HCT116 (cell line): ENCODE results near the gene TERT. TPM values are rescaled to one million over a fixed set of nuclear protein-coding genes. Genes with fewer than 3 reads are reported as not detected.

Experiments used
- ATAC-seq: fragments of 200-7000 bp; cut with Tn5 transposase; 2 replicates; pipeline ENCODE4 v1.9.1; 2020; ENCODE audit warnings: mild to moderate bottlenecking, moderate library complexity
- BruUV-seq: library from RNA; stranded (reverse); fragments of 400-500 nt; replicated peaks from 2 replicates; lab custom pipeline; 2021; lab: Mats Ljungman, UMichigan
- CTCF ChIA-PET: fragments of 300-600 bp; sonication (Branson Sonifier 250); formaldehyde crosslinking; loops from one replicate; lab custom pipeline; 2021; ENCODE audit warnings: antibody characterized with exemption; lab: Charles Lee
- POLR2A ChIA-PET: fragments of 300-600, 350-600 bp; sonication (Branson Sonifier 250); formaldehyde crosslinking; loops from one replicate; lab custom pipeline; 2021; ENCODE audit warnings: antibody characterized with exemption; lab: Charles Lee
- RAD21 ChIA-PET, 2 experiments: fragments of 300-600 bp; sonication (Branson Sonifier 250); formaldehyde crosslinking; loops; one replicate each; lab custom pipeline; 2023; ENCODE audit warnings: low total read pairs in 2 of 2; ENCODE audit not compliant: uncharacterized antibody in 2 of 2, unreplicated experiment in 2 of 2, low non-redundant PET in 1 of 2; lab: Charles Lee
- DNase-seq: peaks from one replicate; pipeline ENCODE4 v3.0.0-alpha.2; 2010; ENCODE audit warnings: low read depth, low spot score
- H2AFZ ChIP-seq: fragments of 200-600 bp; shearing (Covaris generic), sonication (generic); 2 replicates; pipeline ENCODE4 v1.6.1; 2017; ENCODE audit warnings: low read depth, mixed run types, mixed read lengths, antibody characterized with exemption, low read length; ENCODE audit not compliant: poor library complexity, severe bottlenecking
- H3K27ac ChIP-seq: 2 replicates; pipeline ENCODE4 v1.5.1; 2012; ENCODE audit warnings: low read depth, low read length
- H3K27me3 ChIP-seq: fragments of 200-600 bp; sonication (generic); 2 replicates; pipeline ENCODE4 v1.6.1; 2016; ENCODE audit warnings: mixed run types, low read length, mixed read lengths; ENCODE audit not compliant: insufficient read depth
- H3K36me3 ChIP-seq, 2 experiments: fragments of 200-500 bp in 1 of 2; fragments of 200-600 bp in 1 of 2; sonication (Bioruptor generic) in 1 of 2; sonication (generic) in 1 of 2; 2 replicates each; pipeline versions ENCODE4 v1.5.1 to v1.6.1; 2014 to 2016; ENCODE audit warnings: low read length in 2 of 2, inconsistent platforms in 1 of 2, mixed read lengths in 1 of 2, mixed run types in 1 of 2; ENCODE audit not compliant: insufficient read depth in 2 of 2, control insufficient read depth in 1 of 2
- H3K4me1 ChIP-seq, 2 experiments: fragments of 200-600 bp in 1 of 2; sonication (generic) in 1 of 2; 2 replicates each; pipeline versions ENCODE4 v1.5.1 to v1.6.1; 2012 to 2017; ENCODE audit warnings: low read length in 2 of 2, inconsistent platforms in 1 of 2, mild to moderate bottlenecking in 1 of 2, mixed read lengths in 1 of 2, mixed run types in 1 of 2, moderate library complexity in 1 of 2; ENCODE audit not compliant: insufficient read depth in 2 of 2, control insufficient read depth in 1 of 2
- H3K4me2 ChIP-seq: fragments of 200-600 bp; sonication (generic); 2 replicates; pipeline ENCODE4 v1.6.1; 2017; ENCODE audit warnings: mixed run types, low read length, mixed read lengths
- H3K4me3 ChIP-seq, 2 experiments: fragments of 200-600 bp in 1 of 2; sonication (generic) in 1 of 2; replicated peaks in 1 of 2; 2 replicates each; pipeline ENCODE4 v1.5.1; 2011 to 2016; ENCODE audit warnings: low read length in 2 of 2, control low read depth in 1 of 2, low read depth in 1 of 2, mild to moderate bottlenecking in 1 of 2, mixed read lengths in 1 of 2, mixed run types in 1 of 2
- H3K79me2 ChIP-seq: fragments of 200-600 bp; sonication (generic); 2 replicates; pipeline ENCODE4 v1.6.1; 2017; ENCODE audit warnings: mild to moderate bottlenecking, mixed run types, low read length, moderate library complexity, mixed read lengths; ENCODE audit not compliant: insufficient read depth
- H3K9ac ChIP-seq: fragments of 200-600 bp; sonication (generic); 2 replicates; pipeline ENCODE4 v1.6.1; 2016; ENCODE audit warnings: low read length, mixed read lengths
- H3K9me2 ChIP-seq: fragments of 200-600 bp; sonication (generic), shearing (Covaris generic); 2 replicates; pipeline ENCODE4 v1.6.1; 2017; ENCODE audit warnings: mixed run types, mild to moderate bottlenecking, moderate library complexity; ENCODE audit not compliant: insufficient read depth
- H3K9me3 ChIP-seq, 2 experiments: fragments of 200-500 bp in 1 of 2; fragments of 200-600 bp in 1 of 2; sonication (Bioruptor generic) in 1 of 2; sonication (generic) in 1 of 2; 2 replicates each; pipeline ENCODE4 v1.6.1; 2014 to 2017; ENCODE audit warnings: low read length in 2 of 2, mixed read lengths in 2 of 2, inconsistent platforms in 1 of 2, low read depth in 1 of 2, mild to moderate bottlenecking in 1 of 2, mixed run types in 1 of 2, moderate library complexity in 1 of 2; ENCODE audit not compliant: control insufficient read depth in 1 of 2, insufficient read depth in 1 of 2
- H4K20me1 ChIP-seq: fragments of 200-600 bp; sonication (generic), shearing (Covaris generic); 2 replicates; pipeline ENCODE4 v1.6.1; 2017; ENCODE audit warnings: mixed run types, mild to moderate bottlenecking, moderate library complexity; ENCODE audit not compliant: insufficient read depth
- CBX3 ChIP-seq: IDR thresholded peaks from 2 replicates; pipeline ENCODE4 v1.6.1; 2012; ENCODE audit warnings: low read depth
- CEBPB ChIP-seq: IDR thresholded peaks from 2 replicates; pipeline ENCODE4 v1.6.1; 2012; ENCODE audit warnings: low read depth
- EGR1 ChIP-seq: IDR thresholded peaks from 2 replicates; pipeline ENCODE4 v1.6.1; 2012; ENCODE audit warnings: low read depth
- FOSL1 ChIP-seq: IDR thresholded peaks from 2 replicates; pipeline ENCODE4 v1.6.1; 2012; ENCODE audit warnings: low read depth
- MAX ChIP-seq: IDR thresholded peaks from 2 replicates; pipeline ENCODE4 v1.6.1; 2012
- POLR2AphosphoS5 ChIP-seq: IDR thresholded peaks from 2 replicates; pipeline ENCODE4 v1.6.1; 2011; ENCODE audit warnings: mild to moderate bottlenecking, low read depth, low read length, moderate library complexity
- SIN3A ChIP-seq: IDR thresholded peaks from 2 replicates; pipeline ENCODE4 v1.6.1; 2012; ENCODE audit warnings: low read depth
- SRF ChIP-seq: IDR thresholded peaks from 2 replicates; pipeline ENCODE4 v1.6.1; 2012; ENCODE audit warnings: low read depth
- TCF7L2 ChIP-seq: IDR thresholded peaks from 2 replicates; pipeline ENCODE4 v1.7.0; 2011; ENCODE audit warnings: borderline replicate concordance, inconsistent platforms; ENCODE audit not compliant: insufficient read depth, insufficient read length; ENCODE audit errors: extremely low read depth
- YY1 ChIP-seq: IDR thresholded peaks from 2 replicates; pipeline ENCODE4 v1.6.1; 2011; ENCODE audit warnings: low read length, low read depth, moderate library complexity, mild to moderate bottlenecking; ENCODE audit not compliant: insufficient replicate concordance; ENCODE audit errors: extremely low read depth
- ZBTB33 ChIP-seq: IDR thresholded peaks from 2 replicates; pipeline ENCODE4 v1.6.1; 2011; ENCODE audit warnings: mild to moderate bottlenecking, low read length, moderate library complexity; ENCODE audit not compliant: insufficient replicate concordance; ENCODE audit errors: extremely low read depth
- intact Hi-C: fragments of 100-400 bp; cut with micrococcal nuclease; formaldehyde crosslinking; loops from 2 replicates; pipeline ENCODE4 v1.10.0; 2022
- total RNA-seq: library from RNA; stranded (reverse); gene quantifications from one replicate; pipeline ENCODE4 v1.2.1, GENCODE V29; 2021; ENCODE audit not compliant: unreplicated experiment
- TF ChIP-seq, protein P1 (sequence below): IDR thresholded peaks from 2 replicates; pipeline ENCODE4 v1.6.1; 2012
- TF ChIP-seq, protein P2 (sequence below): IDR thresholded peaks from 2 replicates; pipeline ENCODE4 v1.6.1; 2012; ENCODE audit warnings: low read depth

TERT gene
- total RNA-seq, 1 experiment from 2014 or later: 6.9 TPM

DNA sequence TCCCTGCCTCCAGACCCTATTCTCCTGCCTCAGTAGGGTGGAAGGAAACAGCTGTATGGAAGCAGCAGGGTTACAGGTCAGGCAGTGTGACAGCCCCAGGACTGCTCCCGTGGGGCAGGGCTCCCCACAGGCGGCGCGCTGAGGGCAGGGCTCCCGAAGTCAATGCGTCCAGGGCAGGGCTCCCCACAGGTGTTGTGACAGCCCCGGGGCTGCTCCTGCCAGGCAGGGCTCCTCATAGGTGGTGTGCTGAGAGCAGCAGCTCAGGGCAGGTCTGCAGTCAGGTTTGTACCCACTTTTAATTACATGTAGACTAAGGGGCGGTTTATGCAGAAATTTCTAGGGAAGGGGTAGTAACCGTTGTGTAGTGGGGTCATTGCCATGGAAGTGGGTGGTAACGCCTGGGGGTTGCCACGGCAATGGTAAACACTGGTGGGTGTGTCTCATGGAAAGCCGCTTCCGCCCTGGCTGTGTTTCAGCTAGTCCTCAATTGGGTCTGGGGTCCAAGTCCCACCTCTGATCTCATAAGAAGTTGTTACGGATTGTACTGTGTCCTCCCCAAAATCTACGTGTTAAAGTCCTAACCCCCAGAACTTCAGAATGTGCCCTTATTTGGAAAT lies 16.7 kb upstream of the TERT start (continued):
- TF ChIP-seq YY1 (no peak), CEBPB (no peak), TCF7L2 (no peak), FOSL1 (no peak)

DNA sequence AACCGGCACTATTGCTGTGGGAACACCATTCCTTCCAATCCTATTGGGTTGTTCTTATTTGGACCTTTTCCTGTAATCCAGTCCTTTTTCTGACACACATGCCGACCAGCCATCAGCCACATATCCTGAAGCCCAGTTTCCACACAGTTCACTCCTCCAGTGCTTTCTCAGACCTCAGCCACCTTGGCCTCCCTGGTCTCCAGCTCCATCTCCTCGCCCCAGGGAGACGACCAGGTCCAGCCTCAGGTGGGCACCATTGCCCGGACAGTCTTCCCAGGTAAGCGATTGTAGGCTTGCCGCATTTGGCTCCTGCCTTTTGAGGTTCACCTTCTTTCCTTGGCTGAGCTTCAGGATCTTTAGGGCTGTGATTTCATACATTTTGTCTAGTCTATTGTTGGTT lies 15.2 kb upstream of the TERT start:
- Histone ChIP-seq H3K9me3 (no peaks in the 10 kb centered on the region), H3K9me2 (no peaks in the 10 kb centered on the region), H3K4me2 (no peak overlapping the region), H2AFZ (no peak overlapping the region), H3K79me2 (no peaks in the 10 kb centered on the region), H3K9ac (no peak overlapping the region), H3K4me1 (no peaks in the 10 kb centered on the region), H3K4me3 (no peak overlapping the region), H3K36me3 (no peaks in the 10 kb centered on the region), H3K27me3 (no peaks in the 10 kb centered on the region), H4K20me1 (no peaks in the 10 kb centered on the region), H3K27ac (no peak overlapping the region)
- ChIA-PET RAD21 (no interaction called here), POLR2A (no interaction called here), CTCF (no interaction called here)
- no peak for ATAC-seq
- intact Hi-C loops: no loop called here
- DNase-seq: no peak
- BruUV-seq: no TSS peak
- TF ChIP-seq MAX (no peak), TCF7L2 (no peak), SIN3A (no peak)

- Histone ChIP-seq H3K4me3 (no peak overlapping the region), H3K9ac (no peak overlapping the region), H4K20me1 (no peaks in the 10 kb centered on the region), H3K9me2 (no peaks in the 10 kb centered on the region), H2AFZ (no peak overlapping the region), H3K36me3 (no peaks in the 10 kb centered on the region), H3K27ac (no peak overlapping the region), H3K4me2 (no peak overlapping the region), H3K4me1 (no peaks in the 10 kb centered on the region), H3K9me3 (no peaks in the 10 kb centered on the region), H3K27me3 (no peaks in the 10 kb centered on the region; the same call in 1 of the 2 replicates), H3K79me2 (no peaks in the 10 kb centered on the region)
- ChIA-PET POLR2A (no interaction called here), CTCF (no interaction called here), RAD21 (no interaction called here)
- ATAC-seq (no peak), DNase-seq (no peak)
- intact Hi-C loops: no loop called here
- no TSS peak for BruUV-seq
- no peak for TF ChIP-seq SRF
- TF ChIP-seq, protein P1, sequence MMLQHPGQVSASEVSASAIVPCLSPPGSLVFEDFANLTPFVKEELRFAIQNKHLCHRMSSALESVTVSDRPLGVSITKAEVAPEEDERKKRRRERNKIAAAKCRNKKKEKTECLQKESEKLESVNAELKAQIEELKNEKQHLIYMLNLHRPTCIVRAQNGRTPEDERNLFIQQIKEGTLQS: no peak
- TF ChIP-seq ZBTB33: no peak
- TF ChIP-seq, protein P2, sequence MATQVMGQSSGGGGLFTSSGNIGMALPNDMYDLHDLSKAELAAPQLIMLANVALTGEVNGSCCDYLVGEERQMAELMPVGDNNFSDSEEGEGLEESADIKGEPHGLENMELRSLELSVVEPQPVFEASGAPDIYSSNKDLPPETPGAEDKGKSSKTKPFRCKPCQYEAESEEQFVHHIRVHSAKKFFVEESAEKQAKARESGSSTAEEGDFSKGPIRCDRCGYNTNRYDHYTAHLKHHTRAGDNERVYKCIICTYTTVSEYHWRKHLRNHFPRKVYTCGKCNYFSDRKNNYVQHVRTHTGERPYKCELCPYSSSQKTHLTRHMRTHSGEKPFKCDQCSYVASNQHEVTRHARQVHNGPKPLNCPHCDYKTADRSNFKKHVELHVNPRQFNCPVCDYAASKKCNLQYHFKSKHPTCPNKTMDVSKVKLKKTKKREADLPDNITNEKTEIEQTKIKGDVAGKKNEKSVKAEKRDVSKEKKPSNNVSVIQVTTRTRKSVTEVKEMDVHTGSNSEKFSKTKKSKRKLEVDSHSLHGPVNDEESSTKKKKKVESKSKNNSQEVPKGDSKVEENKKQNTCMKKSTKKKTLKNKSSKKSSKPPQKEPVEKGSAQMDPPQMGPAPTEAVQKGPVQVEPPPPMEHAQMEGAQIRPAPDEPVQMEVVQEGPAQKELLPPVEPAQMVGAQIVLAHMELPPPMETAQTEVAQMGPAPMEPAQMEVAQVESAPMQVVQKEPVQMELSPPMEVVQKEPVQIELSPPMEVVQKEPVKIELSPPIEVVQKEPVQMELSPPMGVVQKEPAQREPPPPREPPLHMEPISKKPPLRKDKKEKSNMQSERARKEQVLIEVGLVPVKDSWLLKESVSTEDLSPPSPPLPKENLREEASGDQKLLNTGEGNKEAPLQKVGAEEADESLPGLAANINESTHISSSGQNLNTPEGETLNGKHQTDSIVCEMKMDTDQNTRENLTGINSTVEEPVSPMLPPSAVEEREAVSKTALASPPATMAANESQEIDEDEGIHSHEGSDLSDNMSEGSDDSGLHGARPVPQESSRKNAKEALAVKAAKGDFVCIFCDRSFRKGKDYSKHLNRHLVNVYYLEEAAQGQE: no peak
- no peak for TF ChIP-seq SIN3A
- no peak for TF ChIP-seq POLR2AphosphoS5
- no peak for TF ChIP-seq TCF7L2
- no peak for TF ChIP-seq EGR1
- no peak for TF ChIP-seq CBX3
- no peak for TF ChIP-seq YY1
These were observed 9.2 kb upstream of the TERT start for GRCh38 chr5:1304033-1304432.
